Activated T-cell treated with anti-CD3 and anti-CD28 coated beads, Interleukin-2, amount 50 U/mL, for 72 hours (primary cell): Measurements from ENCODE around the gene GZMB. TPM values are rescaled to one million over a fixed set of nuclear protein-coding genes. Genes with fewer than 3 reads are reported as not detected.

Source experiments
- ATAC-seq, 2 donors: fragments of 150-1000 bp; cut with Tn5 transposase; replicated peaks in 1 of 2; 2 replicates each; pipeline ENCODE4 v1.10.0; 2021; ENCODE audit warnings: moderate library complexity in 2 of 2, mild to moderate bottlenecking in 1 of 2
- DNase-seq, 2 donors: peaks; one replicate each; pipeline ENCODE4 v3.0.0; 2021 to 2022; ENCODE audit warnings: mixed read lengths in 1 of 2
- H3K27ac Mint-ChIP-seq: one replicate; pipeline ENCODE4 v1.8.0; 2022; ENCODE audit warnings: mild to moderate bottlenecking, moderate library complexity, mixed read lengths
- H3K27me3 Mint-ChIP-seq: one replicate; pipeline ENCODE4 v1.8.0; 2022; ENCODE audit warnings: low read depth, mixed read lengths
- H3K36me3 Mint-ChIP-seq, 2 donors: one replicate each; pipeline ENCODE4 v1.8.0; 2022; ENCODE audit warnings: mixed read lengths in 2 of 2, mild to moderate bottlenecking in 1 of 2; ENCODE audit not compliant: insufficient read depth in 2 of 2
- H3K4me1 Mint-ChIP-seq: one replicate; pipeline ENCODE4 v1.8.0; 2022; ENCODE audit warnings: low read depth, mixed read lengths
- H3K4me3 Mint-ChIP-seq, 2 donors: one replicate each; pipeline ENCODE4 v1.8.0; 2022; ENCODE audit warnings: mild to moderate bottlenecking in 2 of 2, mixed read lengths in 2 of 2, moderate library complexity in 2 of 2
- H3K9me3 Mint-ChIP-seq, 2 donors: one replicate each; pipeline ENCODE4 v1.8.0; 2022; ENCODE audit warnings: mixed read lengths in 2 of 2
- total RNA-seq, 2 donors: library from RNA; stranded (reverse); gene quantifications; one replicate each; pipeline ENCODE4 v1.2.3, GENCODE V29; 2022

Gene GZMB, protein sequence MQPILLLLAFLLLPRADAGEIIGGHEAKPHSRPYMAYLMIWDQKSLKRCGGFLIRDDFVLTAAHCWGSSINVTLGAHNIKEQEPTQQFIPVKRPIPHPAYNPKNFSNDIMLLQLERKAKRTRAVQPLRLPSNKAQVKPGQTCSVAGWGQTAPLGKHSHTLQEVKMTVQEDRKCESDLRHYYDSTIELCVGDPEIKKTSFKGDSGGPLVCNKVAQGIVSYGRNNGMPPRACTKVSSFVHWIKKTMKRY
- 1,000 to 10,000 TPM; 2,205 to 2,852 TPM for total RNA-seq

DNA sequence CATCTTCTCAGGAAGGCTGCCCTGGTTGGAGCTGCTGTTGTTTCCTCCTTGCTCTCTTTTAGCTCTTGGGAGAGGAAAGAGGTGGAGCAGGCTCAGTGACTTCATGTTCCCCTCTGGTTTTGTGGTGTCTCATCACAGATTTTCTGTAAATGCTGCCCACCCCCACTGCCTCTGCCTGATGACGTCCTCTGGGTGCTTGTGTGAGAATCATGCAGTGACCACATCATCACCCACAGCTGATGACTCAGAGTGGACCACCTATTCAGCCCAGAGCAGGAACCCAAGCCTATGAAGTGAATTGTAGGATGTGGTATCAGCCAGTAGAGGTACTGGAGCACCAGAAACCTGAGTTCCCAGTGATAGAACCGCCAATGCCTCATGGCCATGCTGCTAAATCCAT lies at the start of gene GZMB:
GZMB (minus strand) TSS at position 33 of the 400 bp plus-strand sequence; CDS start at position 3, 30 bp downstream.
- ATAC-seq (peak; percentile 93), DNase-seq (peak; percentile 87 to 90)
- peaks cover 18 to 30% of the 10 kb centered on the region in 2 donors for H3K36me3 Mint-ChIP-seq
- H3K4me3 Mint-ChIP-seq: peak within 1 kb of the TSS; percentile 87 to 96
- peak within 1 kb of the TSS; percentile 94 for H3K27ac Mint-ChIP-seq
- peaks cover 81% of the 10 kb centered on the region for H3K4me1 Mint-ChIP-seq
- no peaks in the 10 kb centered on the region for H3K27me3 Mint-ChIP-seq
- H3K9me3 Mint-ChIP-seq: peaks cover 0 to 2% of the 10 kb centered on the region in 2 donors

DNA sequence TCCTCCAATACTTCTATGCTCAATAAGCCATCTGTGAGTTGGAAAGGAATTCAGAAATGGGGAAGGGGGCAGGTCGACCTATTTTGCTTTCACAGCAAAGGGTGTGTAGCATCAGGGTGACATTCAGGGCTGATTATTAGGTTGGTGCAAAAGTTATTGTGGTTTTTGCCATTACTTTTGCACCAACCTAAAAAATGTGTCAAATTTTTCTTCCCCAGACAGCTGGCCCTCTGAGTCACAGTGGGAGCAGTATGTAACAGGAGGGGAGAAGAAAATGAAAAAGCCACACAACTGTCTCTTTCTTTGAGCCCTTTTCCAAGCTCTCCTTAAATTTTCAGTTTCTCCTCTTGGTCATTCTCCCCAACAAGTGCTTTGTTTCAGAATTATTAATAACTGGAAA lies 47.1 kb upstream of the GZMB start:
- Mint-ChIP-seq H3K9me3 (peaks cover 0 to 1% of the 10 kb centered on the region in 2 donors), H3K36me3 (peaks cover 3 to 6% of the 10 kb centered on the region in 2 donors)

GRCh38 chr14:24680516-24680915 lies 46.5 kb upstream of the GZMB start:
- ATAC-seq: peak in 1 of 2 donors; percentile 39
- H3K4me3 Mint-ChIP-seq: peak overlapping the region in 1 of 2 donors; percentile 69
- H3K27ac Mint-ChIP-seq: peak overlapping the region; percentile 43
- peaks cover 5 to 6% of the 10 kb centered on the region in 2 donors for H3K36me3 Mint-ChIP-seq
- H3K27me3 Mint-ChIP-seq: no peaks in the 10 kb centered on the region
- H3K9me3 Mint-ChIP-seq: peaks cover 0 to 3% of the 10 kb centered on the region in 2 donors
- no peak for DNase-seq
- H3K4me1 Mint-ChIP-seq: peaks cover 48% of the 10 kb centered on the region

More for the DNA sequence above, 47.1 kb upstream of the GZMB start:
- no peak for ATAC-seq
- Mint-ChIP-seq H3K27me3 (no peaks in the 10 kb centered on the region), H3K4me3 (no peak overlapping the region), H3K4me1 (peaks cover 42% of the 10 kb centered on the region), H3K27ac (no peak overlapping the region)
- no peak for DNase-seq

- Mint-ChIP-seq H3K36me3 (peaks cover 5 to 7% of the 10 kb centered on the region in 2 donors), H3K9me3 (peaks cover 0 to 3% of the 10 kb centered on the region in 2 donors), H3K27me3 (no peaks in the 10 kb centered on the region), H3K27ac (peak overlapping the region; percentile 43), H3K4me1 (peaks cover 59% of the 10 kb centered on the region), H3K4me3 (peak overlapping the region; percentile 69 to 89)
- peak in 1 of 2 donors; percentile 32 for ATAC-seq
- no peak for DNase-seq
Measured at GRCh38 chr14:24679248-24679961, 45.4 kb upstream of the GZMB start.

GRCh38 chr14:24678801-24679247 lies 44.8 kb upstream of the GZMB start:
- Mint-ChIP-seq H3K9me3 (peaks cover 0 to 3% of the 10 kb centered on the region in 2 donors), H3K27ac (peak overlapping the region; percentile 94), H3K36me3 (peaks cover 5 to 7% of the 10 kb centered on the region in 2 donors), H3K4me1 (peaks cover 65% of the 10 kb centered on the region), H3K27me3 (no peaks in the 10 kb centered on the region), H3K4me3 (peak overlapping the region; percentile 89 to 95)
- peak; percentile 65 to 68 for ATAC-seq
- DNase-seq: peak; percentile 81 to 86

- peak overlapping the region; percentile 89 to 95 for H3K4me3 Mint-ChIP-seq
- peaks cover 5 to 7% of the 10 kb centered on the region in 2 donors for H3K36me3 Mint-ChIP-seq
- no peak for DNase-seq
- peaks cover 73% of the 10 kb centered on the region for H3K4me1 Mint-ChIP-seq
- peaks cover 0 to 1% of the 10 kb centered on the region in 2 donors for H3K9me3 Mint-ChIP-seq
- ATAC-seq: no peak
- no peaks in the 10 kb centered on the region for H3K27me3 Mint-ChIP-seq
- H3K27ac Mint-ChIP-seq: peak overlapping the region; percentile 94
Measured at GRCh38 chr14:24677956-24678355, 44.0 kb upstream of the GZMB start.

GRCh38 chr14:24674204-24674970 lies 40.4 kb upstream of the GZMB start:
- H3K36me3 Mint-ChIP-seq: peaks cover 5 to 7% of the 10 kb centered on the region in 2 donors
- H3K4me1 Mint-ChIP-seq: peaks cover 94% of the 10 kb centered on the region
- H3K4me3 Mint-ChIP-seq: peak overlapping the region; percentile 80 to 86
- no peaks in the 10 kb centered on the region for H3K27me3 Mint-ChIP-seq
- DNase-seq (peak; percentile 41 to 47), ATAC-seq (peak; percentile 48 to 52)
- H3K9me3 Mint-ChIP-seq: peaks cover 1 to 2% of the 10 kb centered on the region in 2 donors
- H3K27ac Mint-ChIP-seq: peak overlapping the region; percentile 97

GRCh38 chr14:24673534-24674203 lies 39.7 kb upstream of the GZMB start:
- H3K4me1 Mint-ChIP-seq: peaks cover 92% of the 10 kb centered on the region
- no peaks in the 10 kb centered on the region for H3K27me3 Mint-ChIP-seq
- H3K4me3 Mint-ChIP-seq: peak overlapping the region; percentile 80 to 86
- H3K27ac Mint-ChIP-seq: peak overlapping the region; percentile 97
- peaks cover 3 to 5% of the 10 kb centered on the region in 2 donors for H3K36me3 Mint-ChIP-seq
- H3K9me3 Mint-ChIP-seq: peaks cover 1 to 2% of the 10 kb centered on the region in 2 donors
- ATAC-seq: peak; percentile 81 to 86
- DNase-seq: peak; percentile 75 to 83

GRCh38 chr14:24673059-24673458 lies 39.1 kb upstream of the GZMB start:
- Mint-ChIP-seq H3K27me3 (no peaks in the 10 kb centered on the region), H3K4me3 (peak overlapping the region; percentile 80 to 86), H3K4me1 (peaks cover 90% of the 10 kb centered on the region), H3K36me3 (peaks cover 2 to 5% of the 10 kb centered on the region in 2 donors), H3K9me3 (peaks cover 1 to 4% of the 10 kb centered on the region in 2 donors), H3K27ac (peak overlapping the region; percentile 97)
- no peak for DNase-seq
- no peak for ATAC-seq

- ATAC-seq: peak in 1 of 2 donors; percentile 29
- DNase-seq: peak; percentile 52 to 55
- Mint-ChIP-seq H3K9me3 (peaks cover 0 to 7% of the 10 kb centered on the region in 2 donors), H3K27me3 (no peaks in the 10 kb centered on the region), H3K4me3 (peak overlapping the region; percentile 49 to 53), H3K36me3 (peaks cover 2 to 7% of the 10 kb centered on the region in 2 donors), H3K4me1 (peaks cover 91% of the 10 kb centered on the region), H3K27ac (peak overlapping the region; percentile 93)
Measured at GRCh38 chr14:24670594-24670993, 36.6 kb upstream of the GZMB start.

DNA sequence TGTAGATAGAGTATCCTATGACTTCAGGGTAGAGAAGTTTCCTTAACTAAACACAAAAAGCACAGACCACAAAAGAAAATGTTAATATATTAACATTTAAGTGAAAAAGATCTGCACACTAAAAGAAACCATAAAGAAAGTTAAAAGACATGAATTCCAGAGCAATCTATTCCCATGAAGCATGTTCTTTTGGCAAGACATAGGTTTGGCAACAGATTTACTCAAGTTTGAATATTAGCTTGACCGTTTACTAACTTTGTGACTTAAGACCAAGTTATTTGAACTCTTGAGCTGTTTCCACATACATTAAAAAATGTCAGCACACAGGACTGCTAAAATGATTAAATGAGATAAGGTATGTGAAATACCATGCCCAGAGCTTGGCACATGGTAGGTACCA lies 35.7 kb upstream of the GZMB start:
- H3K27me3 Mint-ChIP-seq: no peaks in the 10 kb centered on the region
- H3K9me3 Mint-ChIP-seq: peaks cover 0 to 7% of the 10 kb centered on the region in 2 donors
- H3K4me1 Mint-ChIP-seq: peaks cover 91% of the 10 kb centered on the region
- peak overlapping the region; percentile 91 for H3K27ac Mint-ChIP-seq
- H3K36me3 Mint-ChIP-seq: peaks cover 2 to 5% of the 10 kb centered on the region in 2 donors
- peak overlapping the region in 1 of 2 donors; percentile 44 for H3K4me3 Mint-ChIP-seq
- ATAC-seq: no peak
- DNase-seq: no peak

- H3K9me3 Mint-ChIP-seq: peaks cover 0 to 5% of the 10 kb centered on the region in 2 donors
- peak overlapping the region; percentile 58 to 84 for H3K4me3 Mint-ChIP-seq
- peak; percentile 58 to 73 for DNase-seq
- H3K4me1 Mint-ChIP-seq: peaks cover 93% of the 10 kb centered on the region
- H3K27me3 Mint-ChIP-seq: no peaks in the 10 kb centered on the region
- H3K36me3 Mint-ChIP-seq: peaks cover 2 to 5% of the 10 kb centered on the region in 2 donors
- peak; percentile 85 to 92 for ATAC-seq
- peak overlapping the region; percentile 93 for H3K27ac Mint-ChIP-seq
Measured at GRCh38 chr14:24665440-24665991, 31.5 kb upstream of the GZMB start.
